Measurements from ENCODE around the gene GLIS2. TPM values are rescaled to one million over a fixed set of nuclear protein-coding genes. Genes with fewer than 3 reads are reported as not detected.

GLIS2 gene
- total and polyA plus RNA-seq, 2 donors (not counting 1 experiment from before 2014, with no cell fraction given), result 4.0 to 6.0 TPM

DNA sequence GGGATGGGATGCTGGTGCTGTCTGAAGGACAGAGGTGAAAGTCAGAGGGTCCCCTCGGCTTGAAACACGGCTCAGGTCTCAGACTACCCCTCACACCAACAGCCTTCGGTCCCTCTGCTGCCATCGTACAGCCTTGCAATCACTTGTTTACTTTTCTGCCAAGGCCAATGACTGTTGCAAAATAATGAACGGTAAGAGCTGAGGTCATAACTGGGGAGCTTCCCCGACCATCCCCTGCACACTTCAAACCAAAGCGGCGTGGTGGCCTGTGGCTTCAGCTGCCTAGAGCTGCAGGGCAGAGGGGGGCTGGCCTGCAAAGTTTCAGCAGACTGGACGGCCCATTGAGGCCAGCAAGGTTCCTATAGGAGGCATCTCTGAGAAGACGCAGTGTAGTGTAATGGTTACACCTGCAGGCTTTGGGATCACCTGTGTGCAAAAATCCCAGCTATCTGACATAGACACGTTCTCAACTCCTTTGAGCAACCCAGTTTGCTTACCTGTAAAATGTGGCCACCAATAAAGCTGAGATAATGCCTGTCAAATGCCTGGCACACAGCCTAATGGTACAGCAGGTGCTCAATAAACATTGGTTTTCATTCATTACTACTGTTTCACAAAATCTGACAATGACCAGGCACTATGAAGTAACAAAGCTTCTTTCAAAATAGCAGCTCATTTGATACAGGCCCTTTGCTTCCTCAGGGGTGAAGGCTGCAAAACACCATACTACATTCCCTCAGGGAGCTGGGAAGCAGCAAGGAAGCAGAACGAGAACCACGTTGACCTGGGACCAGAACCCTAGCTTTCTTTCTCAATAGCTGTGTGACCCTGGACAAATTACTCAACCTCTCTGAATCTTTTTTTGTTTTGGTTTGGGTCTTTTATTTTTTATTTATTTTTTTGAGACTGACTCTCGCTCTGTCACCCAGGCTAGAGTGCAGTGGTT lies 30.2 kb downstream of the GLIS2 start:
- H3K27ac ChIP-seq (ENCODE audit: insufficient read depth, low read length), result no peak overlapping the region
- H2AFZ ChIP-seq (ENCODE audit: low read length), result no peak overlapping the region
- no peaks in the 10 kb centered on the region for H4K20me1 ChIP-seq (ENCODE audit: control insufficient read depth, extremely low read depth, insufficient read depth, low read length)
- DNase-seq (ENCODE audit: low read depth in 2 of 2), result no peak
- no peak overlapping the region for H3K9ac ChIP-seq (ENCODE audit: insufficient read depth, low read length)
- H3K79me2 ChIP-seq (ENCODE audit: control insufficient read depth, insufficient read depth, low read length), result peaks cover 58% of the 10 kb centered on the region
- H3K4me2 ChIP-seq (ENCODE audit: extremely low read depth, insufficient read depth, low read length), result no peak overlapping the region
- no peaks in the 10 kb centered on the region for H3K27me3 ChIP-seq (ENCODE audit: control insufficient read depth, insufficient read depth, low read length)
- H3K4me3 ChIP-seq (replicated peaks in 1 of 4; ENCODE audit: control extremely low read depth in 1 of 4, insufficient read depth in 1 of 4, low read depth in 3 of 4, low read length in 4 of 4), result no peak overlapping the region
- peaks cover 4% of the 10 kb centered on the region for H3K36me3 ChIP-seq (ENCODE audit: control insufficient read depth, insufficient read depth, low read length)
- H3K9me3 ChIP-seq (ENCODE audit: control insufficient read depth, insufficient read depth, low read depth, low read length), result no peaks in the 10 kb centered on the region
- TF ChIP-seq EZH2 (IDR thresholded peaks at IDR 0.05; ENCODE audit: low read length, missing control alignments), result no peak
- TF ChIP-seq, protein P1, sequence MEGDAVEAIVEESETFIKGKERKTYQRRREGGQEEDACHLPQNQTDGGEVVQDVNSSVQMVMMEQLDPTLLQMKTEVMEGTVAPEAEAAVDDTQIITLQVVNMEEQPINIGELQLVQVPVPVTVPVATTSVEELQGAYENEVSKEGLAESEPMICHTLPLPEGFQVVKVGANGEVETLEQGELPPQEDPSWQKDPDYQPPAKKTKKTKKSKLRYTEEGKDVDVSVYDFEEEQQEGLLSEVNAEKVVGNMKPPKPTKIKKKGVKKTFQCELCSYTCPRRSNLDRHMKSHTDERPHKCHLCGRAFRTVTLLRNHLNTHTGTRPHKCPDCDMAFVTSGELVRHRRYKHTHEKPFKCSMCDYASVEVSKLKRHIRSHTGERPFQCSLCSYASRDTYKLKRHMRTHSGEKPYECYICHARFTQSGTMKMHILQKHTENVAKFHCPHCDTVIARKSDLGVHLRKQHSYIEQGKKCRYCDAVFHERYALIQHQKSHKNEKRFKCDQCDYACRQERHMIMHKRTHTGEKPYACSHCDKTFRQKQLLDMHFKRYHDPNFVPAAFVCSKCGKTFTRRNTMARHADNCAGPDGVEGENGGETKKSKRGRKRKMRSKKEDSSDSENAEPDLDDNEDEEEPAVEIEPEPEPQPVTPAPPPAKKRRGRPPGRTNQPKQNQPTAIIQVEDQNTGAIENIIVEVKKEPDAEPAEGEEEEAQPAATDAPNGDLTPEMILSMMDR (conservative IDR thresholded peaks at IDR 0.05 in 1 of 2, IDR thresholded peaks at IDR 0.05 in 1 of 2; ENCODE audit: low read depth in 1 of 2, low read length in 2 of 2), result no peak
- H3K4me1 ChIP-seq (ENCODE audit: control insufficient read depth, extremely low read depth, insufficient read depth, low read length), result no peaks in the 10 kb centered on the region

- peak in 1 of 2 donors; percentile 48 for DNase-seq (ENCODE audit: low read depth in 2 of 2)
- Histone ChIP-seq H4K20me1 (ENCODE audit: control insufficient read depth, extremely low read depth, insufficient read depth, low read length) (no peaks in the 10 kb centered on the region), H3K4me3 (replicated peaks in 1 of 4; ENCODE audit: control extremely low read depth in 1 of 4, insufficient read depth in 1 of 4, low read depth in 3 of 4, low read length in 4 of 4) (no peak overlapping the region), H3K9me3 (ENCODE audit: control insufficient read depth, insufficient read depth, low read depth, low read length) (no peaks in the 10 kb centered on the region), H3K79me2 (ENCODE audit: control insufficient read depth, insufficient read depth, low read length) (peaks cover 52% of the 10 kb centered on the region), H3K4me1 (ENCODE audit: control insufficient read depth, extremely low read depth, insufficient read depth, low read length) (peaks cover 4% of the 10 kb centered on the region), H3K9ac (ENCODE audit: insufficient read depth, low read length) (no peak overlapping the region), H2AFZ (ENCODE audit: low read length) (no peak overlapping the region), H3K27ac (ENCODE audit: insufficient read depth, low read length) (no peak overlapping the region), H3K36me3 (ENCODE audit: control insufficient read depth, insufficient read depth, low read length) (peaks cover 2% of the 10 kb centered on the region), H3K27me3 (ENCODE audit: control insufficient read depth, insufficient read depth, low read length) (no peaks in the 10 kb centered on the region), H3K4me2 (ENCODE audit: extremely low read depth, insufficient read depth, low read length) (no peak overlapping the region)
- no peak for TF ChIP-seq EZH2 (IDR thresholded peaks at IDR 0.05; ENCODE audit: low read length, missing control alignments)
- TF ChIP-seq, protein P1 (conservative IDR thresholded peaks at IDR 0.05 in 1 of 2, IDR thresholded peaks at IDR 0.05 in 1 of 2; ENCODE audit: low read depth in 1 of 2, low read length in 2 of 2), result no peak
Observed at GRCh38 chr16:4347010-4347409, 31.1 kb downstream of the GLIS2 start.

- Histone ChIP-seq H3K4me2 (ENCODE audit: extremely low read depth, insufficient read depth, low read length) (peak overlapping the region; percentile 25), H3K27me3 (ENCODE audit: control insufficient read depth, insufficient read depth, low read length) (no peaks in the 10 kb centered on the region), H3K79me2 (ENCODE audit: control insufficient read depth, insufficient read depth, low read length) (peaks cover 50% of the 10 kb centered on the region), H3K27ac (ENCODE audit: insufficient read depth, low read length) (no peak overlapping the region), H3K4me3 (replicated peaks in 1 of 4; ENCODE audit: control extremely low read depth in 1 of 4, insufficient read depth in 1 of 4, low read depth in 3 of 4, low read length in 4 of 4) (no peak overlapping the region), H3K9ac (ENCODE audit: insufficient read depth, low read length) (no peak overlapping the region), H2AFZ (ENCODE audit: low read length) (no peak overlapping the region), H3K36me3 (ENCODE audit: control insufficient read depth, insufficient read depth, low read length) (peaks cover 2% of the 10 kb centered on the region), H4K20me1 (ENCODE audit: control insufficient read depth, extremely low read depth, insufficient read depth, low read length) (no peaks in the 10 kb centered on the region), H3K9me3 (ENCODE audit: control insufficient read depth, insufficient read depth, low read depth, low read length) (no peaks in the 10 kb centered on the region), H3K4me1 (ENCODE audit: control insufficient read depth, extremely low read depth, insufficient read depth, low read length) (peaks cover 4% of the 10 kb centered on the region)
- no peak for DNase-seq (ENCODE audit: low read depth in 2 of 2)
- no peak for TF ChIP-seq EZH2 (IDR thresholded peaks at IDR 0.05; ENCODE audit: low read length, missing control alignments)
- TF ChIP-seq, protein P1 (conservative IDR thresholded peaks at IDR 0.05 in 1 of 2, IDR thresholded peaks at IDR 0.05 in 1 of 2; ENCODE audit: low read depth in 1 of 2, low read length in 2 of 2), result no peak
Observed at GRCh38 chr16:4347765-4348509, 32.1 kb downstream of the GLIS2 start.

All from fibroblast of lung (primary cell).